ENCODE results near the gene CLHC1. TPM values are rescaled to one million over a fixed set of nuclear protein-coding genes. Genes with fewer than 3 reads are reported as not detected.

The CLHC1 gene
- total and polyA plus RNA-seq, 2 of the 8 experiments (the other 6 are each of a cell fraction or from before 2014, with no cell fraction given), result 2.6 to 10.8 TPM

DNA sequence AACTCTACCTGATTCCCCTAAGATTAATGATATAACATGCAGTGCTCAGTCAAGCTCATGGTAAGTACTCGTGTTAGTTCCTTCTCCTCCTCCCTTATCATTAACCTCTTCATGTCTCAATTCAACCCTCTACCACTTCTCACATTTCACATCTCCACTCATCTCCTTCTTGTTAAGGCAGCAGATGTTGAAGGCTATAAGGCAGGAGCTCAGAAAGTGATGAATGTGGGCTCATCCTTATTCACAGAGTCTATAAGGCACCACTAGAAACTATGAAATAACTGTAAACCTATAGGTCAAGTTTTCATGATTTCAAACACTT lies 56.0 kb downstream of the CLHC1 start (continued):
- TF ChIP-seq, protein P1, sequence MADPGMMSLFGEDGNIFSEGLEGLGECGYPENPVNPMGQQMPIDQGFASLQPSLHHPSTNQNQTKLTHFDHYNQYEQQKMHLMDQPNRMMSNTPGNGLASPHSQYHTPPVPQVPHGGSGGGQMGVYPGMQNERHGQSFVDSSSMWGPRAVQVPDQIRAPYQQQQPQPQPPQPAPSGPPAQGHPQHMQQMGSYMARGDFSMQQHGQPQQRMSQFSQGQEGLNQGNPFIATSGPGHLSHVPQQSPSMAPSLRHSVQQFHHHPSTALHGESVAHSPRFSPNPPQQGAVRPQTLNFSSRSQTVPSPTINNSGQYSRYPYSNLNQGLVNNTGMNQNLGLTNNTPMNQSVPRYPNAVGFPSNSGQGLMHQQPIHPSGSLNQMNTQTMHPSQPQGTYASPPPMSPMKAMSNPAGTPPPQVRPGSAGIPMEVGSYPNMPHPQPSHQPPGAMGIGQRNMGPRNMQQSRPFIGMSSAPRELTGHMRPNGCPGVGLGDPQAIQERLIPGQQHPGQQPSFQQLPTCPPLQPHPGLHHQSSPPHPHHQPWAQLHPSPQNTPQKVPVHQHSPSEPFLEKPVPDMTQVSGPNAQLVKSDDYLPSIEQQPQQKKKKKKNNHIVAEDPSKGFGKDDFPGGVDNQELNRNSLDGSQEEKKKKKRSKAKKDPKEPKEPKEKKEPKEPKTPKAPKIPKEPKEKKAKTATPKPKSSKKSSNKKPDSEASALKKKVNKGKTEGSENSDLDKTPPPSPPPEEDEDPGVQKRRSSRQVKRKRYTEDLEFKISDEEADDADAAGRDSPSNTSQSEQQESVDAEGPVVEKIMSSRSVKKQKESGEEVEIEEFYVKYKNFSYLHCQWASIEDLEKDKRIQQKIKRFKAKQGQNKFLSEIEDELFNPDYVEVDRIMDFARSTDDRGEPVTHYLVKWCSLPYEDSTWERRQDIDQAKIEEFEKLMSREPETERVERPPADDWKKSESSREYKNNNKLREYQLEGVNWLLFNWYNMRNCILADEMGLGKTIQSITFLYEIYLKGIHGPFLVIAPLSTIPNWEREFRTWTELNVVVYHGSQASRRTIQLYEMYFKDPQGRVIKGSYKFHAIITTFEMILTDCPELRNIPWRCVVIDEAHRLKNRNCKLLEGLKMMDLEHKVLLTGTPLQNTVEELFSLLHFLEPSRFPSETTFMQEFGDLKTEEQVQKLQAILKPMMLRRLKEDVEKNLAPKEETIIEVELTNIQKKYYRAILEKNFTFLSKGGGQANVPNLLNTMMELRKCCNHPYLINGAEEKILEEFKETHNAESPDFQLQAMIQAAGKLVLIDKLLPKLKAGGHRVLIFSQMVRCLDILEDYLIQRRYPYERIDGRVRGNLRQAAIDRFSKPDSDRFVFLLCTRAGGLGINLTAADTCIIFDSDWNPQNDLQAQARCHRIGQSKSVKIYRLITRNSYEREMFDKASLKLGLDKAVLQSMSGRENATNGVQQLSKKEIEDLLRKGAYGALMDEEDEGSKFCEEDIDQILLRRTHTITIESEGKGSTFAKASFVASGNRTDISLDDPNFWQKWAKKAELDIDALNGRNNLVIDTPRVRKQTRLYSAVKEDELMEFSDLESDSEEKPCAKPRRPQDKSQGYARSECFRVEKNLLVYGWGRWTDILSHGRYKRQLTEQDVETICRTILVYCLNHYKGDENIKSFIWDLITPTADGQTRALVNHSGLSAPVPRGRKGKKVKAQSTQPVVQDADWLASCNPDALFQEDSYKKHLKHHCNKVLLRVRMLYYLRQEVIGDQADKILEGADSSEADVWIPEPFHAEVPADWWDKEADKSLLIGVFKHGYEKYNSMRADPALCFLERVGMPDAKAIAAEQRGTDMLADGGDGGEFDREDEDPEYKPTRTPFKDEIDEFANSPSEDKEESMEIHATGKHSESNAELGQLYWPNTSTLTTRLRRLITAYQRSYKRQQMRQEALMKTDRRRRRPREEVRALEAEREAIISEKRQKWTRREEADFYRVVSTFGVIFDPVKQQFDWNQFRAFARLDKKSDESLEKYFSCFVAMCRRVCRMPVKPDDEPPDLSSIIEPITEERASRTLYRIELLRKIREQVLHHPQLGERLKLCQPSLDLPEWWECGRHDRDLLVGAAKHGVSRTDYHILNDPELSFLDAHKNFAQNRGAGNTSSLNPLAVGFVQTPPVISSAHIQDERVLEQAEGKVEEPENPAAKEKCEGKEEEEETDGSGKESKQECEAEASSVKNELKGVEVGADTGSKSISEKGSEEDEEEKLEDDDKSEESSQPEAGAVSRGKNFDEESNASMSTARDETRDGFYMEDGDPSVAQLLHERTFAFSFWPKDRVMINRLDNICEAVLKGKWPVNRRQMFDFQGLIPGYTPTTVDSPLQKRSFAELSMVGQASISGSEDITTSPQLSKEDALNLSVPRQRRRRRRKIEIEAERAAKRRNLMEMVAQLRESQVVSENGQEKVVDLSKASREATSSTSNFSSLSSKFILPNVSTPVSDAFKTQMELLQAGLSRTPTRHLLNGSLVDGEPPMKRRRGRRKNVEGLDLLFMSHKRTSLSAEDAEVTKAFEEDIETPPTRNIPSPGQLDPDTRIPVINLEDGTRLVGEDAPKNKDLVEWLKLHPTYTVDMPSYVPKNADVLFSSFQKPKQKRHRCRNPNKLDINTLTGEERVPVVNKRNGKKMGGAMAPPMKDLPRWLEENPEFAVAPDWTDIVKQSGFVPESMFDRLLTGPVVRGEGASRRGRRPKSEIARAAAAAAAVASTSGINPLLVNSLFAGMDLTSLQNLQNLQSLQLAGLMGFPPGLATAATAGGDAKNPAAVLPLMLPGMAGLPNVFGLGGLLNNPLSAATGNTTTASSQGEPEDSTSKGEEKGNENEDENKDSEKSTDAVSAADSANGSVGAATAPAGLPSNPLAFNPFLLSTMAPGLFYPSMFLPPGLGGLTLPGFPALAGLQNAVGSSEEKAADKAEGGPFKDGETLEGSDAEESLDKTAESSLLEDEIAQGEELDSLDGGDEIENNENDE (IDR thresholded peaks at IDR 0.05; ENCODE audit: insufficient replicate concordance, low read length), result no peak
- no peak for TF ChIP-seq POLR2AphosphoS5 (IDR thresholded peaks at IDR 0.05; ENCODE audit: low read depth, low read length)
- TF ChIP-seq NRF1 (IDR thresholded peaks at IDR 0.05; ENCODE audit: low read depth, low read length), result no peak
- no peak for TF ChIP-seq CBX8 (IDR thresholded peaks at IDR 0.05; ENCODE audit: borderline replicate concordance, low read depth, low read length)
- TF ChIP-seq CHD2 (IDR thresholded peaks at IDR 0.05; ENCODE audit: low read length), result no peak
- no peak for TF ChIP-seq SP4 (IDR thresholded peaks at IDR 0.05; ENCODE audit: low read length)
- TF ChIP-seq, protein P2, sequence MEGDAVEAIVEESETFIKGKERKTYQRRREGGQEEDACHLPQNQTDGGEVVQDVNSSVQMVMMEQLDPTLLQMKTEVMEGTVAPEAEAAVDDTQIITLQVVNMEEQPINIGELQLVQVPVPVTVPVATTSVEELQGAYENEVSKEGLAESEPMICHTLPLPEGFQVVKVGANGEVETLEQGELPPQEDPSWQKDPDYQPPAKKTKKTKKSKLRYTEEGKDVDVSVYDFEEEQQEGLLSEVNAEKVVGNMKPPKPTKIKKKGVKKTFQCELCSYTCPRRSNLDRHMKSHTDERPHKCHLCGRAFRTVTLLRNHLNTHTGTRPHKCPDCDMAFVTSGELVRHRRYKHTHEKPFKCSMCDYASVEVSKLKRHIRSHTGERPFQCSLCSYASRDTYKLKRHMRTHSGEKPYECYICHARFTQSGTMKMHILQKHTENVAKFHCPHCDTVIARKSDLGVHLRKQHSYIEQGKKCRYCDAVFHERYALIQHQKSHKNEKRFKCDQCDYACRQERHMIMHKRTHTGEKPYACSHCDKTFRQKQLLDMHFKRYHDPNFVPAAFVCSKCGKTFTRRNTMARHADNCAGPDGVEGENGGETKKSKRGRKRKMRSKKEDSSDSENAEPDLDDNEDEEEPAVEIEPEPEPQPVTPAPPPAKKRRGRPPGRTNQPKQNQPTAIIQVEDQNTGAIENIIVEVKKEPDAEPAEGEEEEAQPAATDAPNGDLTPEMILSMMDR (IDR thresholded peaks at IDR 0.05; ENCODE audit: control extremely low read depth in 1 of 3, insufficient read depth in 1 of 3, low read depth in 1 of 3, low read length in 3 of 3), result no peak
- TF ChIP-seq SP2 (IDR thresholded peaks at IDR 0.05; ENCODE audit: low read length), result no peak
- TF ChIP-seq, protein P3, sequence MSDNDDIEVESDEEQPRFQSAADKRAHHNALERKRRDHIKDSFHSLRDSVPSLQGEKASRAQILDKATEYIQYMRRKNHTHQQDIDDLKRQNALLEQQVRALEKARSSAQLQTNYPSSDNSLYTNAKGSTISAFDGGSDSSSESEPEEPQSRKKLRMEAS (IDR thresholded peaks at IDR 0.05), result no peak
- TF ChIP-seq CTBP2 (IDR thresholded peaks at IDR 0.05; ENCODE audit: borderline replicate concordance, insufficient read depth, insufficient read length, low read length), result no peak
